Measurements from ENCODE around the gene DUS1L.

DNA sequence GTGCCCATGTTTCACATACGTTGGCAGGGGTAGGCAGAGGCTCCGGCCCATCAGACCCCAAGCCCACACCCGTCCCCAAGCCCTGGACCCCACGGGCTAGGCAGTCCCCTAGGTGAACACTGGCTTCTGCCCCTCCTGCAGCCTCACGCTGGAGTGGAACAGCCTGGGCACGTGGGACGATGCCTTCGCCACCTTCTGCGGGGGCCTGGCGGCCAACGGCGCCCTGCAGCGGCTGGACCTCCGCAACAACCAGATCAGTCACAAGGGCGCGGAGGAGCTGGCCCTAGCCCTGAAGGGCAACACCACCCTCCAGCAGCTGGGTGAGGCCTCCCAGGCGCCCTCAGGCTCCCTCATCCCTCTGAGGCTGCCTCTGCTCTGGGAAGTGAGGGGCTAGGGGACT, 40.7 kb downstream of the DUS1L start:
- TF ChIP-seq POLR2AphosphoS5 (IDR thresholded peaks at IDR 0.05) (no peak), POLR2A (IDR thresholded peaks at IDR 0.05) (no peak)
- TF ChIP-seq, protein P1, sequence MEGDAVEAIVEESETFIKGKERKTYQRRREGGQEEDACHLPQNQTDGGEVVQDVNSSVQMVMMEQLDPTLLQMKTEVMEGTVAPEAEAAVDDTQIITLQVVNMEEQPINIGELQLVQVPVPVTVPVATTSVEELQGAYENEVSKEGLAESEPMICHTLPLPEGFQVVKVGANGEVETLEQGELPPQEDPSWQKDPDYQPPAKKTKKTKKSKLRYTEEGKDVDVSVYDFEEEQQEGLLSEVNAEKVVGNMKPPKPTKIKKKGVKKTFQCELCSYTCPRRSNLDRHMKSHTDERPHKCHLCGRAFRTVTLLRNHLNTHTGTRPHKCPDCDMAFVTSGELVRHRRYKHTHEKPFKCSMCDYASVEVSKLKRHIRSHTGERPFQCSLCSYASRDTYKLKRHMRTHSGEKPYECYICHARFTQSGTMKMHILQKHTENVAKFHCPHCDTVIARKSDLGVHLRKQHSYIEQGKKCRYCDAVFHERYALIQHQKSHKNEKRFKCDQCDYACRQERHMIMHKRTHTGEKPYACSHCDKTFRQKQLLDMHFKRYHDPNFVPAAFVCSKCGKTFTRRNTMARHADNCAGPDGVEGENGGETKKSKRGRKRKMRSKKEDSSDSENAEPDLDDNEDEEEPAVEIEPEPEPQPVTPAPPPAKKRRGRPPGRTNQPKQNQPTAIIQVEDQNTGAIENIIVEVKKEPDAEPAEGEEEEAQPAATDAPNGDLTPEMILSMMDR (IDR thresholded peaks at IDR 0.05), result no peak

Data from stomach (tissue), 4 donors.